B cell (primary cell): ENCODE results near the gene ADGRA3. TPM values are rescaled to one million over a fixed set of nuclear protein-coding genes. Genes with fewer than 3 reads are reported as not detected.

Source experiments
- ATAC-seq: fragments of 200-7000 bp; cut with Tn5 transposase; one replicate; pipeline ENCODE4 v1.10.0; 2021; ENCODE audit warnings: low read depth, mild to moderate bottlenecking, moderate number of reproducible peaks, moderate library complexity
- CTCF ChIA-PET: fragments of 350-600 bp; sonication (Branson Sonifier 250); formaldehyde crosslinking; loops from one replicate; lab custom pipeline; 2021; ENCODE audit warnings: antibody characterized with exemption, inconsistent platforms; lab: Charles Lee
- POLR2A ChIA-PET: fragments of 350-600 bp; sonication (Branson Sonifier 250); formaldehyde crosslinking; loops from one replicate; lab custom pipeline; 2021; ENCODE audit warnings: antibody characterized with exemption; lab: Charles Lee
- DNase-seq: peaks from one replicate; pipeline ENCODE4 v3.0.0; 2013
- H2AFZ ChIP-seq: 2 replicates; pipeline ENCODE4 v1.6.1; 2012; ENCODE audit warnings: mild to moderate bottlenecking, low read depth, low read length; ENCODE audit not compliant: insufficient read depth, poor library complexity, severe bottlenecking
- H3K27ac ChIP-seq, 2 donors: 1 replicate in 1 of 2; 2 replicates in 1 of 2; pipeline ENCODE4 v1.5.1; 2012 to 2013; ENCODE audit warnings: low read length in 2 of 2, mild to moderate bottlenecking in 2 of 2, moderate library complexity in 1 of 2
- H3K27me3 ChIP-seq, 4 experiments: fragments of 200-600 bp in 1 of 4; sonication (generic) in 1 of 4; replicated peaks in 1 of 4; 1 replicate in 2 of 4; 2 replicates in 2 of 4; pipeline versions ENCODE4 v1.6.1 to v1.7.0; 2013 to 2016; ENCODE audit warnings: low read length in 3 of 4, mild to moderate bottlenecking in 2 of 4, mixed read lengths in 1 of 4, moderate library complexity in 1 of 4; ENCODE audit not compliant: insufficient read depth in 4 of 4, control insufficient read depth in 3 of 4; ENCODE audit errors: control extremely low read depth in 1 of 4
- H3K36me3 ChIP-seq, 2 experiments: replicated peaks in 1 of 2; 1 replicate in 1 of 2; 2 replicates in 1 of 2; pipeline versions ENCODE4 v1.6.1 to v1.7.1; 2013; ENCODE audit warnings: low read length in 1 of 2; ENCODE audit not compliant: insufficient read depth in 2 of 2, control insufficient read depth in 1 of 2; ENCODE audit errors: control extremely low read depth in 1 of 2, extremely low read depth in 1 of 2
- H3K4me1 ChIP-seq, 2 donors: fragments of 200-600 bp in 1 of 2; sonication (generic) in 1 of 2; 1 replicate in 1 of 2; 2 replicates in 1 of 2; pipeline versions ENCODE4 v1.5.1 to v1.6.1; 2013 to 2017; ENCODE audit warnings: low read length in 2 of 2; ENCODE audit not compliant: control insufficient read depth in 2 of 2, insufficient read depth in 2 of 2
- H3K4me2 ChIP-seq: replicated peaks from 2 replicates; pipeline ENCODE3; 2012; ENCODE audit warnings: mild to moderate bottlenecking, low read depth, low read length; ENCODE audit not compliant: poor library complexity, severe bottlenecking
- H3K4me3 ChIP-seq, 5 experiments: fragments of 200-600 bp in 1 of 5; sonication (generic) in 1 of 5; 1 replicate in 3 of 5; 2 replicates in 2 of 5; pipeline versions ENCODE4 v1.5.1 to v1.7.0; 2011 to 2016; ENCODE audit warnings: low read length in 4 of 5, mild to moderate bottlenecking in 4 of 5, low read depth in 2 of 5, control low read depth in 1 of 5, moderate library complexity in 1 of 5; ENCODE audit not compliant: insufficient read depth in 1 of 5; ENCODE audit errors: control extremely low read depth in 1 of 5, extremely low read depth in 1 of 5
- H3K79me2 ChIP-seq: fragments of 200-600 bp; sonication (generic); one replicate; pipeline ENCODE4 v1.6.0; 2016; ENCODE audit warnings: low read length; ENCODE audit not compliant: control insufficient read depth, insufficient read depth
- H3K9ac ChIP-seq: fragments of 200-600 bp; sonication (generic); 2 replicates; pipeline ENCODE4 v1.6.1; 2017; ENCODE audit warnings: mild to moderate bottlenecking, low read length, moderate library complexity
- H3K9me3 ChIP-seq, 3 donors: one replicate each; pipeline versions ENCODE4 v1.6.1 to v1.7.1; 2013; ENCODE audit warnings: low read length in 2 of 3; ENCODE audit not compliant: control insufficient read depth in 2 of 3, insufficient read depth in 1 of 3; ENCODE audit errors: control extremely low read depth in 1 of 3
- H4K20me1 ChIP-seq: 2 replicates; pipeline ENCODE4 v1.6.0; 2012; ENCODE audit warnings: mild to moderate bottlenecking, low read length; ENCODE audit not compliant: insufficient read depth, control insufficient read depth, poor library complexity, severe bottlenecking
- H3K27ac Mint-ChIP-seq: one replicate; pipeline ENCODE4 v1.8.0; 2021; ENCODE audit warnings: mixed read lengths
- H3K27me3 Mint-ChIP-seq: one replicate; pipeline ENCODE4 v1.8.0; 2021; ENCODE audit warnings: mixed read lengths
- H3K4me1 Mint-ChIP-seq: one replicate; pipeline ENCODE4 v1.8.0; 2021; ENCODE audit warnings: mixed read lengths
- H3K4me3 Mint-ChIP-seq: one replicate; pipeline ENCODE4 v1.8.0; 2021; ENCODE audit warnings: mixed read lengths
- H3K9me3 Mint-ChIP-seq: one replicate; pipeline ENCODE4 v1.8.0; 2022; ENCODE audit warnings: mixed read lengths; ENCODE audit not compliant: insufficient read depth
- EZH2 ChIP-seq: IDR thresholded peaks from 2 replicates; pipeline ENCODE4 v1.6.1; 2012; ENCODE audit warnings: borderline replicate concordance, low read depth, mild to moderate bottlenecking, moderate library complexity, low read length; ENCODE audit not compliant: insufficient read depth, poor library complexity, severe bottlenecking
- WGBS: methylation state at CpG from one replicate; pipeline ENCODE4 v1.1.5; 2013; ENCODE audit warnings: missing lambda C conversion rate; ENCODE audit not compliant: insufficient coverage; 5-methylcytosine and 5-hydroxymethylcytosine counted together
- intact Hi-C: fragments of 100-400 bp; cut with micrococcal nuclease; formaldehyde crosslinking; loops from one replicate; pipeline ENCODE4 v1.10.0; 2022
- polyA plus RNA-seq: library from polyadenylated mRNA; depleted of rRNA; stranded (reverse); fragments of >200 nt; gene quantifications from 2 replicates; pipeline ENCODE4 v1.2.3, GENCODE V29; 2012
- total RNA-seq, 2 donors: library from RNA; stranded (reverse); fragments of 120-200 nt in 1 of 2; gene quantifications; 1 replicate in 1 of 2; 2 replicates in 1 of 2; pipeline versions ENCODE4 v1.2.3 to v1.2.4, GENCODE V29; 2013 to 2022
- TF ChIP-seq, protein P1 (sequence below): fragments of 200-600 bp; IDR thresholded peaks from one replicate; pipeline ENCODE4 v1.8.0; 2022; ENCODE audit warnings: antibody characterized with exemption, mild to moderate bottlenecking

ADGRA3 gene
- total and polyA plus RNA-seq, 2 donors (not counting 1 experiment from before 2014, with no cell fraction given) = 0.25 TPM; not detected in 1

DNA sequence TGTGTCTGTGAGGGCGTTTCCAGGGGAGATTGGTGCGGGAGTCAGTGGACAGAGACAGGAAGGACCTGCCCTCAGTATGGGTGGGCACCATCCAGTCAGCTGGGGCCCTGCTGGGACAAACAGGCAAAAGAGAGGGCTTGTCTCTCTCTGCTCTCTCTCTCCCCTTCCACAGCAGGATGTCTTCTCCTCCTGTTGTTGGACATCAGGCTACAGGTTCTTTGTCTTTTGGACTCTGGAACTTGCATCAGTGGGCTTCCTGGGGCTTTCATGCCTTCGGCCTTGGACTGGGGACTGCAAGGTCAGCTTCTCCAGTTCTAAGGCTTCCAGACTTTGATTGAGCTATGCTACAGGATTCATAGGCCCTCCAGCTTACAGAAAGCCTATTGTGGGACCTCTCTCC is 59.6 kb downstream of the ADGRA3 start:
- Histone ChIP-seq H3K4me3 (no peak overlapping the region), H3K79me2 (no peaks in the 10 kb centered on the region), H3K9ac (no peak overlapping the region), H3K9me3 (no peaks in the 10 kb centered on the region), H3K27me3 (no peaks in the 10 kb centered on the region), H2AFZ (no peak overlapping the region), H3K4me1 (no peaks in the 10 kb centered on the region), H3K27ac (no peak overlapping the region), H4K20me1 (no peaks in the 10 kb centered on the region), H3K4me2 (no peak overlapping the region), H3K36me3 (no peaks in the 10 kb centered on the region)
- H3K4me1 Mint-ChIP-seq = no peaks in the 10 kb centered on the region
- intact Hi-C loops = no loop called here
- ChIA-PET POLR2A (no interaction called here), CTCF (no interaction called here)
- WGBS = 85% methylated on average over 3 of the region's 3 CpGs
- H3K27me3 Mint-ChIP-seq = no peaks in the 10 kb centered on the region
- no peak overlapping the region for H3K4me3 Mint-ChIP-seq
- ATAC-seq = no peak
- no peak for TF ChIP-seq EZH2
- TF ChIP-seq, protein P1, sequence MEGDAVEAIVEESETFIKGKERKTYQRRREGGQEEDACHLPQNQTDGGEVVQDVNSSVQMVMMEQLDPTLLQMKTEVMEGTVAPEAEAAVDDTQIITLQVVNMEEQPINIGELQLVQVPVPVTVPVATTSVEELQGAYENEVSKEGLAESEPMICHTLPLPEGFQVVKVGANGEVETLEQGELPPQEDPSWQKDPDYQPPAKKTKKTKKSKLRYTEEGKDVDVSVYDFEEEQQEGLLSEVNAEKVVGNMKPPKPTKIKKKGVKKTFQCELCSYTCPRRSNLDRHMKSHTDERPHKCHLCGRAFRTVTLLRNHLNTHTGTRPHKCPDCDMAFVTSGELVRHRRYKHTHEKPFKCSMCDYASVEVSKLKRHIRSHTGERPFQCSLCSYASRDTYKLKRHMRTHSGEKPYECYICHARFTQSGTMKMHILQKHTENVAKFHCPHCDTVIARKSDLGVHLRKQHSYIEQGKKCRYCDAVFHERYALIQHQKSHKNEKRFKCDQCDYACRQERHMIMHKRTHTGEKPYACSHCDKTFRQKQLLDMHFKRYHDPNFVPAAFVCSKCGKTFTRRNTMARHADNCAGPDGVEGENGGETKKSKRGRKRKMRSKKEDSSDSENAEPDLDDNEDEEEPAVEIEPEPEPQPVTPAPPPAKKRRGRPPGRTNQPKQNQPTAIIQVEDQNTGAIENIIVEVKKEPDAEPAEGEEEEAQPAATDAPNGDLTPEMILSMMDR = no peak
- H3K9me3 Mint-ChIP-seq = no peaks in the 10 kb centered on the region
- H3K27ac Mint-ChIP-seq = no peak overlapping the region
- no peak for DNase-seq

- H3K27ac Mint-ChIP-seq = no peak overlapping the region
- TF ChIP-seq, protein P1 = no peak
- no peak for TF ChIP-seq EZH2
Observed at GRCh38 chr4:22454955-22455354, 60.9 kb downstream of the ADGRA3 start.

More at GRCh38 chr4:22454955-22455354, 60.9 kb downstream of the ADGRA3 start:
- POLR2A ChIA-PET = no interaction called here
- H3K4me2 ChIP-seq = no peak overlapping the region
- DNase-seq (no peak), ATAC-seq (no peak)
- Mint-ChIP-seq H3K4me3 (no peak overlapping the region), H3K9me3 (no peaks in the 10 kb centered on the region), H3K27me3 (no peaks in the 10 kb centered on the region), H3K4me1 (no peaks in the 10 kb centered on the region)
- H2AFZ ChIP-seq = no peak overlapping the region
- H3K36me3 ChIP-seq = no peaks in the 10 kb centered on the region
- no peaks in the 10 kb centered on the region for H3K27me3 ChIP-seq
- H3K4me3 ChIP-seq = no peak overlapping the region
- 80% methylated on average over 1 of the region's 3 CpGs for WGBS
- CTCF ChIA-PET = interaction anchor here (0.6 kb wide), 1 partner anchor 66 kb away, joined by 3 read pairs; no protein-coding TSS in a partner anchor
- H3K9me3 ChIP-seq = no peaks in the 10 kb centered on the region
- no peak overlapping the region for H3K9ac ChIP-seq
- no peaks in the 10 kb centered on the region for H4K20me1 ChIP-seq
- H3K4me1 ChIP-seq = no peaks in the 10 kb centered on the region
- no peak overlapping the region for H3K27ac ChIP-seq
- intact Hi-C loops = no loop called here
- H3K79me2 ChIP-seq = no peaks in the 10 kb centered on the region
